H1 (cell line): Measurements from ENCODE around the gene NAXD.

Experiments
- BRCA1 ChIP-seq: IDR thresholded peaks from 2 replicates; pipeline ENCODE4 v1.6.1; 2012; ENCODE audit warnings: low read depth, low read length, improper control_type of control experiment
- EZH2 ChIP-seq: fragments of 200-600 bp; sonication (generic); IDR thresholded peaks from 2 replicates; pipeline ENCODE4 v1.7.1; 2012; ENCODE audit warnings: low read depth, mild to moderate bottlenecking, moderate library complexity, low read length, inconsistent platforms; ENCODE audit not compliant: severe bottlenecking
- GABPA ChIP-seq: IDR thresholded peaks from 2 replicates; pipeline ENCODE4 v1.6.1; 2011; ENCODE audit warnings: mild to moderate bottlenecking, low read length, moderate library complexity, borderline replicate concordance; ENCODE audit not compliant: insufficient read depth
- MAFK ChIP-seq: IDR thresholded peaks from 2 replicates; pipeline ENCODE4 v1.6.1; 2012; ENCODE audit warnings: low read depth, mild to moderate bottlenecking, improper control_type of control experiment, low read length
- NANOG ChIP-seq: IDR thresholded peaks from 2 replicates; pipeline ENCODE4 v1.6.1; 2011; ENCODE audit warnings: low read length, low read depth, mild to moderate bottlenecking, inconsistent platforms; ENCODE audit not compliant: insufficient read depth, poor library complexity, severe bottlenecking
- PHF8 ChIP-seq: fragments of 200-600 bp; sonication (generic); conservative IDR thresholded peaks from 2 replicates; pipeline ENCODE4 v1.7.1; 2012; ENCODE audit warnings: low read depth, mild to moderate bottlenecking, inconsistent platforms, low read length, moderate library complexity
- POLR2A ChIP-seq, 2 experiments: IDR thresholded peaks; 1 replicate in 1 of 2; 2 replicates in 1 of 2; pipeline ENCODE4 v1.6.1; 2011; ENCODE audit warnings: low read depth in 2 of 2, low read length in 2 of 2, mild to moderate bottlenecking in 2 of 2; ENCODE audit errors: control extremely low read depth in 1 of 2
- POLR2AphosphoS5 ChIP-seq: IDR thresholded peaks from 2 replicates; pipeline ENCODE4 v1.6.1; 2011; ENCODE audit warnings: low read depth, low read length
- RAD21 ChIP-seq, 2 experiments: IDR thresholded peaks in 1 of 2; conservative IDR thresholded peaks in 1 of 2; 2 replicates each; pipeline ENCODE4 v1.6.1; 2011; ENCODE audit warnings: low read depth in 2 of 2, low read length in 2 of 2, improper control_type of control experiment in 1 of 2, inconsistent platforms in 1 of 2, mild to moderate bottlenecking in 1 of 2, moderate library complexity in 1 of 2
- RFX5 ChIP-seq: IDR thresholded peaks from 2 replicates; pipeline ENCODE4 v1.6.1; 2011; ENCODE audit warnings: low read depth, low read length, improper control_type of control experiment, borderline replicate concordance
- TAF1 ChIP-seq: IDR thresholded peaks from 2 replicates; pipeline ENCODE4 v1.6.1; 2011; ENCODE audit warnings: mild to moderate bottlenecking, low read depth, low read length
- ZNF274 ChIP-seq: IDR thresholded peaks from 2 replicates; pipeline ENCODE4 v1.7.0; 2012; ENCODE audit warnings: low read length, borderline replicate concordance; ENCODE audit errors: extremely low read depth
- TF ChIP-seq, protein P1 (sequence below), 3 experiments: IDR thresholded peaks; 1 replicate in 2 of 3; 2 replicates in 1 of 3; pipeline versions ENCODE4 v1.5.1 to v1.6.1; 2011; ENCODE audit warnings: low read length in 3 of 3, mild to moderate bottlenecking in 3 of 3, inconsistent platforms in 2 of 3, low read depth in 1 of 3, moderate library complexity in 1 of 3; ENCODE audit not compliant: insufficient read depth in 1 of 3; ENCODE audit errors: control extremely low read depth in 1 of 3

GRCh38 chr13:110650436-110650835 lies 35.1 kb downstream of the NAXD start:
- TF ChIP-seq POLR2A (IDR thresholded peaks at IDR 0.05; ENCODE audit: control extremely low read depth in 1 of 2, low read depth in 2 of 2, low read length in 2 of 2) (no peak), MAFK (no peak), TAF1 (no peak), EZH2 (no peak), RFX5 (no peak), GABPA (no peak), RAD21 (IDR thresholded peaks at IDR 0.05 in 1 of 2, conservative IDR thresholded peaks at IDR 0.05 in 1 of 2; ENCODE audit: low read depth in 2 of 2, low read length in 2 of 2) (no peak), BRCA1 (no peak), NANOG (no peak), PHF8 (no peak), POLR2AphosphoS5 (no peak), ZNF274 (no peak)
- TF ChIP-seq, protein P1, sequence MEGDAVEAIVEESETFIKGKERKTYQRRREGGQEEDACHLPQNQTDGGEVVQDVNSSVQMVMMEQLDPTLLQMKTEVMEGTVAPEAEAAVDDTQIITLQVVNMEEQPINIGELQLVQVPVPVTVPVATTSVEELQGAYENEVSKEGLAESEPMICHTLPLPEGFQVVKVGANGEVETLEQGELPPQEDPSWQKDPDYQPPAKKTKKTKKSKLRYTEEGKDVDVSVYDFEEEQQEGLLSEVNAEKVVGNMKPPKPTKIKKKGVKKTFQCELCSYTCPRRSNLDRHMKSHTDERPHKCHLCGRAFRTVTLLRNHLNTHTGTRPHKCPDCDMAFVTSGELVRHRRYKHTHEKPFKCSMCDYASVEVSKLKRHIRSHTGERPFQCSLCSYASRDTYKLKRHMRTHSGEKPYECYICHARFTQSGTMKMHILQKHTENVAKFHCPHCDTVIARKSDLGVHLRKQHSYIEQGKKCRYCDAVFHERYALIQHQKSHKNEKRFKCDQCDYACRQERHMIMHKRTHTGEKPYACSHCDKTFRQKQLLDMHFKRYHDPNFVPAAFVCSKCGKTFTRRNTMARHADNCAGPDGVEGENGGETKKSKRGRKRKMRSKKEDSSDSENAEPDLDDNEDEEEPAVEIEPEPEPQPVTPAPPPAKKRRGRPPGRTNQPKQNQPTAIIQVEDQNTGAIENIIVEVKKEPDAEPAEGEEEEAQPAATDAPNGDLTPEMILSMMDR (IDR thresholded peaks at IDR 0.05; ENCODE audit: control extremely low read depth in 1 of 3, insufficient read depth in 1 of 3, low read depth in 1 of 3, low read length in 3 of 3), result no peak
